Hepatocyte (in vitro differentiated cells): ENCODE measurements around the gene TMC6. TPM values are rescaled to one million over a fixed set of nuclear protein-coding genes. Genes with fewer than 3 reads are reported as not detected.

Source experiments
- DNase-seq: peaks from one replicate; pipeline ENCODE4 v3.0.0-alpha.2; 2016; ENCODE audit warnings: low spot score
- H2AFZ ChIP-seq: fragments of 200-600 bp; sonication (generic); 2 replicates; pipeline ENCODE4 v1.6.0; 2016; ENCODE audit warnings: antibody characterized with exemption, mild to moderate bottlenecking
- H3K27ac ChIP-seq: fragments of 200-600 bp; sonication (generic); 2 replicates; pipeline ENCODE4 v1.5.1; 2016; ENCODE audit warnings: mild to moderate bottlenecking
- H3K27me3 ChIP-seq: fragments of 200-600 bp; sonication (generic); 2 replicates; pipeline ENCODE4 v1.6.1; 2016
- H3K36me3 ChIP-seq: fragments of 200-600 bp; sonication (generic); replicated peaks from 2 replicates; pipeline ENCODE4 v1.5.1; 2016; ENCODE audit warnings: low read depth; ENCODE audit not compliant: insufficient read depth
- H3K4me1 ChIP-seq: fragments of 200-600 bp; sonication (generic); 2 replicates; pipeline ENCODE4 v1.5.1; 2016; ENCODE audit warnings: mild to moderate bottlenecking, moderate library complexity; ENCODE audit not compliant: insufficient read depth
- H3K4me2 ChIP-seq: fragments of 200-600 bp; sonication (generic); 2 replicates; pipeline ENCODE4 v1.6.0; 2016
- H3K4me3 ChIP-seq: fragments of 200-600 bp; sonication (generic); 2 replicates; pipeline ENCODE4 v1.5.1; 2016; ENCODE audit warnings: mild to moderate bottlenecking
- H3K79me2 ChIP-seq: fragments of 200-600 bp; sonication (generic); 2 replicates; pipeline ENCODE4 v1.6.0; 2017; ENCODE audit warnings: mild to moderate bottlenecking
- H3K9me2 ChIP-seq: fragments of 200-600 bp; sonication (generic); replicated peaks from 2 replicates; pipeline ENCODE4 v1.6.0; 2017; ENCODE audit warnings: mild to moderate bottlenecking; ENCODE audit not compliant: insufficient read depth
- H3K9me3 ChIP-seq: fragments of 200-600 bp; sonication (generic); 2 replicates; pipeline ENCODE4 v1.5.1; 2016; ENCODE audit warnings: low read depth, mild to moderate bottlenecking
- H4K20me1 ChIP-seq: fragments of 200-600 bp; sonication (generic); 2 replicates; pipeline ENCODE4 v1.6.0; 2016; ENCODE audit warnings: mild to moderate bottlenecking; ENCODE audit not compliant: insufficient read depth, poor library complexity, severe bottlenecking
- EZH2 ChIP-seq: fragments of 200-600 bp; sonication (generic); IDR thresholded peaks from 2 replicates; pipeline ENCODE4 v1.6.1; 2016; ENCODE audit warnings: antibody characterized with exemption, mild to moderate bottlenecking, borderline replicate concordance
- EZH2phosphoT487 ChIP-seq: fragments of 200-600 bp; sonication (generic); IDR thresholded peaks from one replicate; pipeline ENCODE4 v1.6.1; 2018; ENCODE audit warnings: antibody characterized with exemption, mild to moderate bottlenecking, low read depth, moderate library complexity; ENCODE audit not compliant: unreplicated experiment, severe bottlenecking
- WGBS: methylation state at CpG from one replicate; pipeline ENCODE4 v1.1.6; 2016; ENCODE audit warnings: low lambda C conversion rate; ENCODE audit errors: missing lambda C conversion rate; 5-methylcytosine and 5-hydroxymethylcytosine counted together
- polyA plus RNA-seq: library from polyadenylated mRNA; unstranded; fragments of >200 nt; fragmentation: Nextera tagmentation; extraction: Ambion mirVana; gene quantifications from 2 replicates; pipeline ENCODE4 v1.2.1, GENCODE V29; 2016
- total RNA-seq: library from RNA; depleted of rRNA; stranded (reverse); fragments of >200 nt; gene quantifications from 2 replicates; pipeline ENCODE4 v1.2.3, GENCODE V29; 2014
- TF ChIP-seq, protein P1 (sequence below): fragments of 200-600 bp; sonication (generic); IDR thresholded peaks from 2 replicates; pipeline ENCODE4 v1.5.1; 2016; ENCODE audit warnings: antibody characterized with exemption, mild to moderate bottlenecking; ENCODE audit not compliant: poor library complexity

Gene TMC6
- total and polyA plus RNA-seq, 2 experiments from 2014 or later, result 26.7 to 57.9 TPM

DNA sequence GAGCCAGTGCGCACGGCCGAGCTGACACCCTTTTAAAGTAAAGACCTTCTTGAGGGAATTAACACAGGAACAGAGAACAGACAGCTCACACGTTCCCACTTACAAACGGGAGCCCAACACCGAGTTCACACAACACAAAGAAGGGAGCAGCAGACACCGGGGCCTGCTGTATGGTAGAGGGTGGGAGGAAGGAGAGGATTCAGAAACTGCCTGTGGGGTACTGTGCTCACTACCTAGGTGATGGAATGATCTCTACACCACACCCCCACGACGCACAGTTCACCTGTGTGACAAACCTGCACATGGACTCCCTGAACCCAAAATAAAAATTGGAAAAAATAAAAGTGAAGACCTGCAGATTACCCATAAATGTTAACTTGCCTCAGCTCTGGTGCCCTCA is 32.5 kb downstream of the TMC6 start:
- Histone ChIP-seq H3K9me2 (no peaks in the 10 kb centered on the region), H3K9me3 (no peaks in the 10 kb centered on the region), H3K4me2 (no peak overlapping the region), H3K27ac (no peak overlapping the region), H2AFZ (no peak overlapping the region), H3K79me2 (no peaks in the 10 kb centered on the region), H3K27me3 (no peaks in the 10 kb centered on the region), H3K4me3 (no peak overlapping the region), H4K20me1 (no peaks in the 10 kb centered on the region), H3K36me3 (no peaks in the 10 kb centered on the region), H3K4me1 (no peaks in the 10 kb centered on the region)
- TF ChIP-seq, protein P1, sequence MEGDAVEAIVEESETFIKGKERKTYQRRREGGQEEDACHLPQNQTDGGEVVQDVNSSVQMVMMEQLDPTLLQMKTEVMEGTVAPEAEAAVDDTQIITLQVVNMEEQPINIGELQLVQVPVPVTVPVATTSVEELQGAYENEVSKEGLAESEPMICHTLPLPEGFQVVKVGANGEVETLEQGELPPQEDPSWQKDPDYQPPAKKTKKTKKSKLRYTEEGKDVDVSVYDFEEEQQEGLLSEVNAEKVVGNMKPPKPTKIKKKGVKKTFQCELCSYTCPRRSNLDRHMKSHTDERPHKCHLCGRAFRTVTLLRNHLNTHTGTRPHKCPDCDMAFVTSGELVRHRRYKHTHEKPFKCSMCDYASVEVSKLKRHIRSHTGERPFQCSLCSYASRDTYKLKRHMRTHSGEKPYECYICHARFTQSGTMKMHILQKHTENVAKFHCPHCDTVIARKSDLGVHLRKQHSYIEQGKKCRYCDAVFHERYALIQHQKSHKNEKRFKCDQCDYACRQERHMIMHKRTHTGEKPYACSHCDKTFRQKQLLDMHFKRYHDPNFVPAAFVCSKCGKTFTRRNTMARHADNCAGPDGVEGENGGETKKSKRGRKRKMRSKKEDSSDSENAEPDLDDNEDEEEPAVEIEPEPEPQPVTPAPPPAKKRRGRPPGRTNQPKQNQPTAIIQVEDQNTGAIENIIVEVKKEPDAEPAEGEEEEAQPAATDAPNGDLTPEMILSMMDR, result no peak
- no peak for TF ChIP-seq EZH2
- no peak for TF ChIP-seq EZH2phosphoT487
- WGBS, result 92% methylated on average over 9 of the region's 9 CpGs
- no peak for DNase-seq

- no peaks in the 10 kb centered on the region for H3K4me1 ChIP-seq
- H3K9me3 ChIP-seq, result no peaks in the 10 kb centered on the region
- no peaks in the 10 kb centered on the region for H3K36me3 ChIP-seq
- H3K4me2 ChIP-seq, result no peak overlapping the region
- H3K27ac ChIP-seq, result no peak overlapping the region
- TF ChIP-seq, protein P1, result no peak
- TF ChIP-seq EZH2phosphoT487, result no peak
- no peak for TF ChIP-seq EZH2
- H3K4me3 ChIP-seq, result no peak overlapping the region
- H3K9me2 ChIP-seq, result no peaks in the 10 kb centered on the region
- WGBS, result 96% methylated on average over 6 of the region's 6 CpGs
- DNase-seq, result no peak
- no peaks in the 10 kb centered on the region for H3K79me2 ChIP-seq
- H4K20me1 ChIP-seq, result no peaks in the 10 kb centered on the region
- H2AFZ ChIP-seq, result no peak overlapping the region
- H3K27me3 ChIP-seq, result no peaks in the 10 kb centered on the region
Observed at GRCh38 chr17:78095035-78095434, 33.5 kb downstream of the TMC6 start.

- H3K4me2 ChIP-seq, result no peak overlapping the region
- no peaks in the 10 kb centered on the region for H4K20me1 ChIP-seq
- no peaks in the 10 kb centered on the region for H3K79me2 ChIP-seq
- no peak overlapping the region for H3K27ac ChIP-seq
- H3K27me3 ChIP-seq, result no peaks in the 10 kb centered on the region
- no peaks in the 10 kb centered on the region for H3K9me3 ChIP-seq
- no peak overlapping the region for H2AFZ ChIP-seq
- no peak overlapping the region for H3K4me3 ChIP-seq
- no peaks in the 10 kb centered on the region for H3K4me1 ChIP-seq
- no peaks in the 10 kb centered on the region for H3K36me3 ChIP-seq
- no peaks in the 10 kb centered on the region for H3K9me2 ChIP-seq
- DNase-seq, result no peak
- TF ChIP-seq EZH2, result no peak
- no peak for TF ChIP-seq EZH2phosphoT487
- TF ChIP-seq, protein P1, result no peak
- WGBS, result 83% methylated on average over 6 of the region's 6 CpGs
Observed at GRCh38 chr17:78092794-78093324, 35.7 kb downstream of the TMC6 start.
